ENCODE measurements around the gene COG3.
A peak's percentile ranks its signal among the peaks of the same experiment; 100 is the strongest.

COG3 gene

DNA sequence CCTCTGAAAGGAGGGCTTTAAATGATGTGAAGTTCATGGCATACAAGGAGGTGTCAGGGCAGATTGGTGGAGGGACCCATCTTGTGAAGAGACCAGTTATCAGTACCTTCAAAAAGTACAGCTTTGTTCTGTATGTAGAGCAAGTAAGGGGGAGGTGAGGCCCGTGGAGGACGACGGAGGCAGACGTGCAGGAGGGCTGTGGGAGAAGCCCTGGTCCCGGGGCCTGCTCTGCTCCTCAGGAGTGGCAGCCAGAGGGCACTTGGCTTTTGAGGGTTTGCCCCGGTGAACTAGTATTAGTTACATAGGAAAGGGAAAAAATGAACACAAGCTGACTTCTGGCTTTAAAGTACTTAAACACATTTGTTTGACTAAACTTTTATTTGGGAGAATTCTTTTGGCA lies 42.1 kb downstream of the COG3 start:
- no peak for DNase-seq (ENCODE audit: low read depth in 2 of 2)

DNA sequence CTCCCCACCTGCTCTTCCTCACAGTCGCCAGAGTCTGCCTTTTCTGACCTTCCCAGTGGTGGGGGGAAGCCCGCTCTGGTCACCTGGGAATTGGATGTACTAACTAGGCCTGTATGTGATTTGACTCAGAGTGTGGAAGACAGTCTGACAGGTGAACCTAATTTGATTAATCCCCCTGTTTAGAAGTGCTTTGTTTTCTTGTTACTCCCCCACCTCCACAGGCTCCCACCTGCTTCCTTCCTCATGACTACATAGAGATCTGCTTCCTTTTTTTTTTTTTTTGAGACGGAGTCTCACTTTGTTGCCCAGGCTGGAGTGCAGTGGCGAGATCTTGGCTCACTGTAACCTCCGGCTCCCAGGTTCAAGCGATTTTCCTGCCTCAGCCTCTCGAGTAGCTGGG lies 44.0 kb downstream of the COG3 start:
- DNase-seq (ENCODE audit: low read depth in 2 of 2), result no peak

DNA sequence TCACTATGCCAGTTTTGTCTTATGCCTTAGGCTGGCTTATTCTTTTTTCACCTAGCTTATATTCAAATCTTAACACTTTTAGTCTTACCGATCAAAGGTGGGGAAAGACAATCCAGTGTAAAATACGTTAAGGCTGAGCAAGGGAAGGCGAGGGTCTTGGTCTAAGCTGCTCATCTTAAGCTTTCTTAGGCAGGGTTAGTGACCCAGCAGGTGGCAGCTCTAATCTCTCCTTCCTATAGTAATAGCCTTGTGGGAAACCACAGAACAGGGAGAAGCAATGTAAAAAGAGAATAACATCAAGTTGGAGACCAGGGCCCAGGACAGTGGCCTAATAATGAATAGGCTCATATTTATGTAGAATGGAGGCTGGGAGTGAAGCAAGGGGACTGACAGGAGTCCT lies 45.9 kb downstream of the COG3 start:
- no peak for DNase-seq (ENCODE audit: low read depth in 2 of 2)

DNA sequence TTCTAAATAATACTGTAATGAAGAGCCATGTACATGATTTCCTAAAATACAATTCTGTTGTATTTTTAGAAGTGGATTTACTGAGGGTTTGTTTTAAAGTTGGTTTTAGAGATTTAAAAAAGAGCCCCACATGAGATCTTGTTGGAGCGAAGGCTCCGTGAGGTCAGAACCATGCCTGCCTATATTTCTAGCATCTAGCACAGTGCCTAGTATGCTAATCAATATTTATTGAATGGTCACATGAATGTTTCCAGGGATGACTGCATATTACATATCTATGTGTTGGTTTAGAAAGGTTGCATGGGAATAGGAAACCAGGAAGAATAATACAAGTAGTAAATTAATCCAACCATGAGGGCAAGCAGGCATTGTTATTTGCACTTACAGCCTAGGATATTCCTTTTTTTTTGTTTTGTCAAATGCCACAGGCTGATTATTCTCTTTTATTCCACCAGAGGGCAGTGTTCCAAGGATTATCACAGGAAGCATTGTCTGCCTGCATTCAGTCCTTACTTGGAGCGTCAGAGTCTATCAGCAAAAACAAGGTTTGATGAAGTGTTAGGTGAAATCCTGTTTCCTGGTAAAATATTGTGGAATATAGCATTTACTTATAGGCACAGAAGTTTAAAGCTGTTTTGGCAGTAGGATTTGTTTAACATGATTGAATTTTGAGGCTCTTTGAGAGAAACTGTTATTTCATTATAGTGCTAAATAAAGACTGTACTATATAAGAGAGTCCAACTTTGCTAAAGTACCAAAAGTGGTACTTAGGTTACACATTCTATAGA lies 46.8 kb downstream of the COG3 start:
- DNase-seq (ENCODE audit: low read depth in 2 of 2), result peak; percentile 41 to 53

DNA sequence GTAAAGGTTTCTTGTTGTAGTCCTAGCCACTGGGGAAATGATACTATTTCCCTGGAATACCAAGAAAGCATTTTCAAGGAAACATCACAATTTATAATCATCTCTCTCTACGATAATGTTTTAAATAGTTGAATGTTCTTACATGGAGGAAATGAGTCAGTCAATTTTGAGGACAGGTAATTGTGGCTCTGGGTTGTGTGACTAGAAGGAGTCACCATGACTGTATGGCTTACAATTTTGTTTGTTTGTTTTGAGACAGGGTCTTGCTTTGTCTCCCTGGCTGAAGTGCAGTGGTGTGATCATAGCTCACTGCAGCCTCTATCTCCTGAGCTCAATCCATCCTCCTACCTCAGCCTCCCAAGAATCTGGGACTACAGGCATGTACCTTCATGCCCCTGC lies 47.4 kb downstream of the COG3 start:
- DNase-seq (ENCODE audit: low read depth in 2 of 2), result no peak

DNA sequence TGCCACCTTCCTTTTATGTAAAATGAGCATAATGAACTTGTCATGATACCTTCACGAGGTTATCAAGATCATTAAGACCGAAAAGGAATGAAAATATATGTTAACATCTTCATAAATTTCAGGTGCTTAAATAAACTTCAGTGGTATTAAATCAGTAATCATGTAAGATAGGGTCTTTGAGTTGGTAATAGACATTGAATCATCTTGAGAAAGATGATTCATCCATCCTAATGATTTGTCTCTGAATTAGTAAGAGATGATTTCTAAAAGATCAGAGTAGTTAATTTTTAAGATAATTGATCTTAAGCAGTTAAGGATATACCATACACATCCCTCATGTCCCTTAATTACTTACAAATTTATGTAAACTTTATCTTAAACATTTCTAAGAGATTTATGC lies 52.0 kb downstream of the COG3 start:
- no peak for DNase-seq (ENCODE audit: low read depth in 2 of 2)

DNA sequence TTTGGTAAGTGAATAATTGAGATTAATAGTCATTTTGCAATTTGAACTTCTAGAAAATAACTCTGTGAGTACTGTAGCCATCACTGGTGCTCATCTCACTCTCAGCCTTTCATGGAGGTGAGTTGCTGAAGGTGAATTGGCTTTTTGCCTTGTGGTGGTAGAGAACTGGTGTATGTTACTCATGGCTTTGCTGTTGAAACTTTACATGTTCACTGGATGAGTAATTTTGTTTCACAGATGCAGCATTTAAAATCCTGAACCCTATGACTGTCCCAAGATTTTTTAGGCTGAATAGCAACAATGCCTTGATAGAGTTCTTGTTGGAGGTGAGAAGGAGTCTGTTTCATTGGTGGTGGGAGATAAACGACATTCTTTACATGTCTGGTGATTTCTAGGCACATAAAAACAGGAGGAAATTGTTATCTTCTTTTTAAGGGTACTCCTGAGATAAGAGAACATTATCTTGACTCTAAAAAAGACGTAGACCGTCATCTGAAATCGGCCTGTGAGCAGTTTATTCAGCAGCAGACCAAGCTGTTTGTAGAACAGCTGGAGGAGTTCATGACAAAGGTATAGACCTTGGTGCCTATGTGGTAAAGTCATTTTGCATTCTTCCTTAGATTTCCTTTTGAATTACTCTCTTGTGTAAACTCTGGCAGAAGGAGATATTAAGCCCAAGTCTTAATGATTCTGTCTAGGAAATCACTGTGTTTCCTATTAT lies 53.9 kb downstream of the COG3 start:
- peak in 1 of 2 experiments; percentile 4 for DNase-seq (ENCODE audit: low read depth in 2 of 2)

DNA sequence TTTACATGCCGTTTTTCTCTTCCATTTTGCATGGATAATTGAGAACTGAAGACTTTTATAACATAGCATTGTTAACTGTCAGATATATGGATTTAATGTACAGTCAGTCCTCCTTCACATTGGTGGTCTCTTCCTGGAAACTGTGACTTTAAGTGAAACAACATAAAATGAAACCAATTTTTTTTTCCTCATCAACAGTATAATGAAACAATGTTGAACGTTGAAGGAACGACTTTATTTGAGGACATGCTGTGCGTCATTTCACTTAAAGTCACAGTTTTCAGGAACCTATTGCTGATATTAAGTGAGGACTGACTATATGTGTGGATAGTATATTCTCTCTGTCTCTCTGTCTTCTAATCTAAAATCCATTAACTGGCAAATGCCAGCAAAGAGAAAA lies 54.8 kb downstream of the COG3 start:
- DNase-seq (ENCODE audit: low read depth in 2 of 2), result no peak

DNA sequence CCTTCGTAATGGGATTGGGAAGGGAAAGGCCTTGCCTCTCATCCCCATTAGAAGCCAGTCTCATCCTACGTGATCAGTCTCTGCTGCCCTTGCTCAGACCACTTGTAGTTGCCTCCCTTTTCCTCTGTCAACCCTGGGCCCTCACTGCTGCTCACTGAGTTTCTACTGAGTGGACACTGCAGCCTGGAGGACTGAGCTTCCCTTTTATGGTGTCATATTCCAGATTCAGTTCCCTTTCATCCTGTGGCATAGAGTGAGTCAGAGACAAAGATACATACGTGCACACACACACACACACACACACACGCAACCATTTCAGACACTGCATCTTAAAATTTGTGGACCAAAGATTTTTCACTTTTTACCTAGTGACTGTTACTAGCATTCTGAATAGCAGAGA lies 56.6 kb downstream of the COG3 start:
- peak; percentile 18 to 25 for DNase-seq (ENCODE audit: low read depth in 2 of 2)

DNA sequence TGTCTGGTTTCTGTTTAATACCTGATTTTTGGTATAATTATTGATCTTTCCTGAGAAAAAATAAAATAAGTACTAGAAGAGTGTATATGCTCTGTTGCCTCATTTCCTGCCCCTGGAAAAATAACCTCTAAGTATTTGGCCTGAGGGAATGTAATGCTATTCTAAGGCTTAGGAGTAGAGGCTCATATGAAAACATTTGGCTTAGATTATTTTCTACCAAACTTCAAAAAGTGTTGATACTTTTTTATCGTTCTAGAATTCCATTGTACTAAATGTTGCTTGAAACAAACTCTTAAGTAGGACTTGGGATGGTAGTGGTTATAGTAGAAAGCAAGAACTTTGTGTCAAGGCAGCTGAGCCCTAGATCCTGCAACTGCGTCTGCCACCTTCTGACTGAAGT lies 57.8 kb downstream of the COG3 start:
- peak; percentile 10 to 22 for DNase-seq (ENCODE audit: low read depth in 2 of 2)

DNA sequence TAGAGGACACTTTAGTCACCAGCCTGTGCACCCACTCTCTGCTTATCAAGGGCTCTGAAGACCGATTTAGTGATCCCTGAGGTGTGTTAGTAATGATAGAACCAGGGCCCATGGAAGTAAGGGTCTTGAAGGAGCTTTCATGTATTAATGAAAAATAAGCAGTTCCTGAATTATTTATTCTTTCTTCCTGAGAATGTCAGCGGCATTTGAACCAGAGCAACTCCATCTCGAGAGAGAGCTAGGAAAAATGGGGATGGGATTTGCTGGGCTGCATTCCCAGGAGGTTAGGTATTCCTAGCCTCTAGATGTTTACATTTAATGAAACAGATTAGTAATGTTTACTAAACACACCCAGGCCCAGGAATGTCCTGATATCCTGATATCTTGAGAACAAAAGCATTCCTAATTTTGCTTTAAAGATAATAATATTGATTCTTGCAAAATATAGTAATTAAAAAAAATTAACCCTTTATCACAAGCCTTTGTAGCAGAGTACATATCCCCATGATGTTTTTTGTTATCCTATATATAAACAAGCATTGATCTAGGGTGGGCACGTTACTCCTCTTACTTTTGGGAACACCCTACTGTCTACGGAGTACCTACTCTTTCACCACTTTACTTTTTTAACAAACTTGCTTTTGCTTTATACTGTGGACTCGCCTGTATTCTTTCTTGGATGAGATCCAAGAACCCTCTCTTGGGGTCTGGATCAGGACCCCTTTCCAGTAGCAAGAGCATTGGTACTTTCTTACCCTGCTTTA lies 63.1 kb downstream of the COG3 start:
- no peak for DNase-seq (ENCODE audit: low read depth in 2 of 2)

DNA sequence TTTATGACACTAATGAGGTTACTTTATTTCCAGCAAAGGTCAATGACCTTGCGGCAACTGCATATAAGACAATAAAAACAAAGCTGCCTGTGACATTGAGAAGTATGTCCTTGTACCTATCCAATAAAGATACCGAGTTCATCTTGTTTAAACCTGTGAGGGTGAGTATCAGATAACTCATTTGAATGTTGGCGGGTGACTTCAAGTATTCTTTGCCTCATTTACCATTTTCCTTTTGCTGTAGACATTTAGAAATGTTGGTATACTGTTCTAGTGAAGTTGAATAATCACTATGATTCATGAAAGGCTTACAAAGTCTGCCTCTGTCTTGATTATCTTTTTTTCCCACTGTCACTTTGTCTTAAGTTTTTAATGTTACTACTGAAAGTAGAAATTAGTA lies 65.0 kb downstream of the COG3 start:
- DNase-seq (ENCODE audit: low read depth in 2 of 2), result no peak

DNA sequence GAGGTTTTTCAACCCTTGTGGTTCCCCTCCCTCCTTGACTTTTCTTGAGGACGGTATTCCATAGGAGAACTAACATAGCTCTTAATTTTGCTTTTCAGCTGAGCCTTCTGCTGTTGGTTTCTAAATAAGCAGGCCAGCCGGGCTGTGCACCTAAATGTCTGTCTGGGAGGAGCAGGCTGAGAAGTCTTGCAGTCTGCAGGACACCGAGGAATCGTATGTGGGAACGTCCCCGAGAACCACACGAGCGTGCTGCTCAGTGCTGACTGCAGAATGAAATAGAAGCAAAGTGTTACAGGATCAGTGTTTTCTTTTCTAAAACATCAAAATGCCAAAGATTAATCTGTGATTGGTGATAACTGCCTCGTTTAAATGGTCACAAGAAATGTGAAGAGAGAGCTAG lies 69.9 kb downstream of the COG3 start:
- DNase-seq (ENCODE audit: low read depth in 2 of 2), result no peak

DNA sequence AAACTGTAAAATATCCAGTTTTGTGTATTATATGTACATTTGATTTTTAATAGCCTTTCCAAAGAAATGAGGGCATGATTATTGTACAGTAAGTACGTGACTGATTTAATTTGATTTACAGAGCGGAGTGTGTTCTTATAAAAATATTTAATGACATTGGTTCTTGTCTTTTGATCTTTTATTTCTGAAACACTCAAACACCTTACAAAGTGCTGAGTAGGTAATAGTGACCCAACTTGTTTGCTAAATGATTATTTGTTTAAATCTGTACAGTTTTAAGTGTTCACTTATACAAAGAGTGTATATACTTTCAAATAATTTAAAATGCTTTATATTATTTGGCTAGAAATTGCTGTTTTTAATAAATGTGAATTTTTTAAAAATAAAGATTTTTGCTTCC lies 71.5 kb downstream of the COG3 start:
- no peak for DNase-seq (ENCODE audit: low read depth in 2 of 2)

DNA sequence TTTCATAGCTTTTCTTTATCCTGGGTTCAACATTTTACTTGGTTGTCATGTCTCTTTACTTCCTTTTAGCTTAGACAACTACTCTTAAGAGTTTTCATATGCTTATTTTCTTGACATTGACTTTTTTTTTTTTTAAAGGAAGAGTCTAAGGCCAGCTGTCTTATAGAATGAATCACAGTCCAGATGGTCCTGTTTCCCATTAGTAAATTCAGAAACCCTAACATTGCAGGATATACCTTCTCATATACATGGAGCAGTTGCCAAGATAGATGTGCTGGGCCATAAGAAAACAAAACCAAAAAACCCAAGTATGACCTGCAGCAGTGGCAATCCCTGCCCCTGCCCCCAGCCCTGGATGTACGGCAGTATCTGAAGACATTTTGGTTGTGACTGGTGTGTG lies 72.8 kb downstream of the COG3 start:
- peak; percentile 7 to 14 for DNase-seq (ENCODE audit: low read depth in 2 of 2)

DNA sequence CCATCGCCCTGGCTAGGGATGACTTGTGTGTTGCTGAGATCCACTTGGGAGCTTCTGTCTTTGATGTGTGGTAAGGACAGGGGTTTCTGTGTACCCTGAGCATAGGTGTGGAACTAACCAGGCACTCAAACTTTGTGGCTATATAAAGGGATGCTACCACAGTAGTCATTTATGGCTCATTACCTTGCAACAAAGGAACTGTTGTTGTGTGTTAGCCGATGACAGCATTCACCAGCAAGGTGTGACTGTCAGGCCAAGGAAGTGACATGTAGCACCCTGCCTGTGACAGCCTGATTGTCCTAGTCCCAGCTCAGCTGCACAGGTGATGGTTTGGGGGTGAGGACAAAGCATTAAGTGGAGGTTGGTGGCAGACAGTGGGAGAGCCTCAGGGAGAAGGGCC lies 73.6 kb downstream of the COG3 start:
- DNase-seq (ENCODE audit: low read depth in 2 of 2), result no peak

DNA sequence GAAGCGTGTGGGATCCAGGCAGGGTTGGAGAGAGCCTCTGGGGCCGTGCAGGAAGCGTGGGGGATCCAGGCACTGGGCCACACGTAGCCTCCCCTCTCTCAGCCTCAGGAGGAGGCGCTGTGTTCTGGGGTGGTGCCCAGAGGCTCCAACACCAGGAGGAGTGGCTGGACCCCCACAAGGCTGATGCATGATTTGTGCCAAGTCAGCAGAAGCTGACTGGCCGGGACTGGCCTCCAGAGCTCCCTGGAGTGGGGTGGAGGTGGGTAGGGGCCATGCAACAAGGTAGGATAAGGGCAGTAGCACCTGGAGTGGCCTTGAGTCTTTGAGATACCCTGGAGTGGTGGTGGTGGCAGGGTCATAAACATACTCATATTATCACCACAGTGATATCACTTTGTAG lies 75.5 kb downstream of the COG3 start:
- no peak for DNase-seq (ENCODE audit: low read depth in 2 of 2)

DNA sequence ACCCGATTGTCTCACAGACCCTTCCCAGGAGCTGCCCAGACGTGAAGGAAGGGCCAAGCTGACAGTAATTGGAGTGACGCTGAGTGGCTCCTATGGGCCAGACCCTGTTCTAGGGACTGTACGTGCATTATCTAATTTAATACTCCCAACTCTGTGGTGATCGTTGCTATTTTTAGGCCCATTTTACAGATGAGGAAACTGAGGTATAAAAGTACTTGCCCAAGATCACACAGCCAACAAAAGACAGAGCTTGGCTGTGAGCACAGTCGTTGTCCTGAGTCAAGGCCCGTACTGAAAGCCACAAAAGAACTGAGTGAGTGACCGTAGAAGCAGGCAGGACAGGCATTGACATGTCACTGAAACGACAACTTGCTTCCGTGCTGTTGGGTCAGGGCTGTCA lies 76.1 kb downstream of the COG3 start:
- DNase-seq (ENCODE audit: low read depth in 2 of 2), result no peak

DNA sequence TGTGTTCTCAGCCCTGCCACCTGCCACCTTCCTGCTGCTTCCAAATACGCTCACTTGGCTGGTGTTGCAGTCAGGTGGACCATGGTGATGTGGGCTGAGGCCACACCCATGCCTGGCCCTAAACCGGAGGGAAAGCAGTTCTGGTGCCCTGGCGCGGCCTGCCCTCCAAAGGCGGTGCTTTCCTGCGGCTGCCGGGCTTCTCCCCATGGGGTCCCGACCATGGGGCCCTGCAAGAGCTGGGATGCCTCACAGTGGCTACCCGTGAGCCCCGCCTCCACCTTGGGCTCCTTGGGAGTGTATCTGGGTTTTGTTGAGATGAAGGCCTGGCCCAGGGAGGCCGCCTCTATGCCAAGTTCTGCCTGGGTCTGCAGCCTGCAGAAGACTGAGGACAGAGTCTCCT lies 77.1 kb downstream of the COG3 start:
- DNase-seq (ENCODE audit: low read depth in 2 of 2), result no peak

DNA sequence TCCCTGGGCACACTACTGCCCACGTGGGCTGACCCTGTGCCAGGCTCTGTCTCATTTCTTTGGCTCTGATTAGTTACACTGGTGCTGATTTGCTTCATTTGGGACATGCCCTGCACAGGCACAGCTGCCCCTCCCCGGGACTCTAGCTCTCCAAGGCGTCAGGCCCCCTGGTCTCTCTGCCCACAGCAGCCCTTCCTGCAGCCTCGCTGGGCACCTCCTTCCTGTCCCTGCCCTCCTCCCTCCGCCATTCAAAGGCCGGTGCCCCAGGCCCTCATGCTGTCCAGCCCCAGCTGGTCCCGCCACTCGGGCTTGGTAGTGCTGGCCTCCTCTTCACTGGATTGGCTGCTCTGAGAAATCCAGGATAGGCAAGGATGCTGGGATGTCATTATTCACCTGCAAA lies 77.7 kb downstream of the COG3 start:
- no peak for DNase-seq (ENCODE audit: low read depth in 2 of 2)

DNA sequence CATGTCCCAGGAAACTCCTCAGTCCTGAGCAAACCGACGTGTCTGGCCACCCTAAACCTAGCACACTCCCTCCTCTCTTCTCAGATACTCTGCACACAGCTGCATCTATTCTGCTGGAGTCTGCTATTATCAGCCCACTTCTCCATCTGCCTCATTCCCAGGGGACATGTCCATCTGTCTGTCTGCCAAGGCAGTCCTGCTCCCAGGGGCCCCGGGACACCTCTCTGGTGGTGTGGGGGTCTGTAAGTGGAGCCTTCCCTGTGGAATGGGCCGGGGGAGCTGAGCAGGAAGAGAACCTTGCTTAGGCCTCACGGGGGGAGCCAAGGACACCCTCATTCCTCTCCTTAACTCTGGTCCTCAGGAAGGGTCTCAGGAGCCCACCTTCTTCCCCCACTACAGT lies 78.1 kb downstream of the COG3 start:
- no peak for DNase-seq (ENCODE audit: low read depth in 2 of 2)

DNA sequence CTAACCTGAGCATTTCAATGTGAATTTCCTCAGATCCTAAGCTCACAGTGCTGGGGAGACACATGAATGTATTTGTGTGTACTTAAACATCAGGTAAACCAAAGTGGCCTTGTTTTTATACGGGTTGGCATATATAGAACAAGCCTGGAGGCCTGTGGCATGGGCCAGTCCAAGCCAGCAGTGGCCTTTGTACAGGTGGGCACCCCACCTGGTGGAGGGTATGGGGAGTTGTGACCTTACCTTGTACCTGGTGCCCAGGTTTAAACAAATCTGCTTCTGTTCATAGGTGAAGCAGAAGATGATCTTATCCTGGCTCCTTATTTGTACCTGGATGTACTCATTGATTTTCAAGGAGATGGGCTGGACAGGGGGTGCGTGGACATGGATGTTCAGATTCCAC lies 79.8 kb downstream of the COG3 start:
- no peak for DNase-seq (ENCODE audit: low read depth in 2 of 2)

Measured in fibroblast of skin of left quadriceps (primary cell).